CD4-positive, alpha-beta T cell treated with Interleukin-15 for 1 hour (primary cell): ENCODE data around the gene SLC7A10.
A peak's percentile ranks its signal among the peaks of the same experiment; 100 is the strongest.
"Not testable (repeated sequence)": the region's sequence is repeated elsewhere in the genome, so short reads cannot be mapped to it uniquely, and the experiment has no call there.

Experiments used
- DNase-seq: peaks from one replicate; pipeline ENCODE4 v3.0.0-alpha.2; 2020

Gene SLC7A10

DNA sequence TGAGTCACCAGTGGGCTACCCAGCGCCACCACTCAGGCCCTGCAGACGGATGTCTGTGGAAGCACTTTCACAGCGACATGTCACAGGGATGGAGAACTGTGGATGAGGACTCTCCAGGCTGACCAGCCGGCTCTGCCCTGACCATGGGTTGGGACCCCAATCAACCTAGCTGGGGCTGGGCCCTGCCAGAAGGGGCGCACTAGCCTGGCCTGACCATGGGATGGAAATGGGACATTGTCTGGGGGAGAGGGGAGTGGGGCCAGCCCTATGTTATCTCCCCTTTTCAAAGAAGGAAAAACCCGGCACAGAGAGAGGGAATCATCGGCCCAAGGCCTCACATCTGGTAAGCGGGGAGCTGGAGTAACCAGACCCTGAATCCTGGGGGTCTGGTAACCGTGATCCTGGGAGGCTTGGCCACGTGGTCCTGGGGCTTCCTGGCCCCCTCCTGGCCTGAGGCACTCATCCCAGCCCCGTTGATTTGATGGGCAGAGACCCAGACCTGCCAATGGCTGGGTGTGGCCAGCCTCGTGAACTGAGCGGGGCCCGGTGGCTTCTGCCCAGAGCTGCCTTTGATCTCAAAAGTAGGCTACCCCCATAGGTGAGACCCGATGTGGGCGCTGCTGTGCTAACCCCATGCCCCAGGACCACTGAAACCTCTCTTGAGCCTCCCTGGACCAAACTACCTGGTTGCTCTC is 11.2 kb upstream of the SLC7A10 start:
- no peak for DNase-seq

DNA sequence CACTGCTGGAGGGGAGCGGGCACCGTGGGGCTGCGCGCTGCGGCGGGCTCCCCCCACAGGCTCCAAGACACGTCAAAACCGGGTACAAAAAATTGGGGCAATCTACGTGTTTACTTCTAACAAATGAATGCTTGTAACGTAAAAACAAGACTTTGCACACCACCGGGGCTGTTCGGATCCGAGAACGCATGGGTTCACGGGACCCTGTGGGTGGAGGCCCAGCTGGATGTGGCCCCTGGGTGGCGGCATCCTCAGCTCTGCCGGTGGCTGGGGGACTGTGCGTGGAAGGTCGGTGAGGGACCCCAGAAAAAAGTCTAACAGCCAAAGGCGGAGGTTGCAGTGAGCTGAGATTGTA is 10.3 kb upstream of the SLC7A10 start:
- DNase-seq = no peak

DNA sequence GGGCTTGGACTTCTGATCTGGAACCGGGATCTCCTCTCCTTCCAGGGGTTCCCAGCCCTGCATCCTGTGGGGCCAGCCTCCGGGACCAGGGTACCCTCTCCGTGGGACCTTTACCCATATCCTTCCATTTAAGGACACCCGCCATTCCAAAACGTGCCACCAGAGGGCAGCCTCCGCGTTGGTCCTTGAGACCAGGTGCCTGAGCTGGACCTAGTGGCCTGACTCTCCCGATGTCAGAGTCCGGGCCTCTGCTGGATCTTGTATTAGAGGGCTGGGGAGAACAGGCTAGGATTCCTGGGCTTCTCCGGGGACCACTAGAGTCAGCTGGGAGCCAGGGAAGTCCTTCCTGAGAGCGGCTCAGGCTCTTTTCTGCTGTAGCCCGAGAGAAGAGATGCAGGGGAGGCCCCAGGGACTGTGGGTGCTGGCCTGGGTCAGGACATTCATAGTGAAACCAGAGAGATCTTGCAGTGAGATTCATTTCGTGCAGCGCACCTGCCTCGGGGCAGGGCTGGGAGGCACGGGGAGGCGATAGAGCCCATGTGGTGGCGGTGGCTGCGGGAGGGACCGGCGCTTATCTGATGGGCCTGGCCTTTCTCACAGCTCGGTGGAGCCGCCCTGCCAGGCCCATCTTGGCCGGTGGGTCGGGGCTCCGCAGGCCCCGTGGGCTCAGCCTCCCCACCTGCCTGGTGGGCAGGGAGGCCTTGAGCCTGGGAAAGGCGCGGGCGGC is 9.8 kb upstream of the SLC7A10 start:
- DNase-seq = peak; percentile 61

DNA sequence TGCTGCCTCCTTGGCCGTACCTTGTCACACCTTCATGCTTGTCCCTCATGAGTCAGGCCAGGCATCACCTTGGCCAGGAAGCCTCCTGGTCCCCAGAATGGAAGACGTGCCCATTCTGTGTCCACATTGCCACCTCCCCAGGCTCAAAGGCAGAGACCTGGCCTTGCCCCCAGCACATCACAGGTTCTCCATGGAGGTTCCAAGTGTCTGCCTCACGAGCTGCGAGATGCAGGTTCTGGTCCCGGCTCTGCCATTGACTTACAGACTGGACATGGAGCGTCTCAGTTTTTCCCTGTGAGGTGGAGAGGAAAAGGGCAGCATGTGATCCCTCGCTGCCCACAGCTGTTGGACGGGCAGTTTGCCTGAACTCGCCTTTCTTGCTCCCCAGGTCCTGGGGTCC is 9.1 kb upstream of the SLC7A10 start:
- DNase-seq = no peak

DNA sequence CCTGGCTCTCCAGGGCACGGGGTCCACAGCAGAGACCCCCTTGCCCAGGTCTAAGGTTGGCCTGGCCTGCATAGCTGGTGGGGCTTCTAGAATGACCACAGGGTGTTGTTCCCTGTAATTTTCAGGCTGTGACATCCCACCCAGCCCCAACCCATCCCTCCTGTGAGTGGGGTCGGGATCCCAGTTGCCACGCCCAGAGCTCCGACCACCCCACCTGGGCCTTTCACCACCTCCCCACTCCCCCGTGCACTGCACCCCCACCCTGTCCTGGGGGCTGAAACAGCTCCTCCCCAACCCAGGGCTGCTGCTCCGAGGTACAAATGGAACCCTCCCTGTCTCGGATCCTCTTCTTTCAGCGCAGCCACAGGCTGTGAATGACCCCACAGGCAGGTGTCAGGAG is 8.4 kb upstream of the SLC7A10 start:
- no peak for DNase-seq

DNA sequence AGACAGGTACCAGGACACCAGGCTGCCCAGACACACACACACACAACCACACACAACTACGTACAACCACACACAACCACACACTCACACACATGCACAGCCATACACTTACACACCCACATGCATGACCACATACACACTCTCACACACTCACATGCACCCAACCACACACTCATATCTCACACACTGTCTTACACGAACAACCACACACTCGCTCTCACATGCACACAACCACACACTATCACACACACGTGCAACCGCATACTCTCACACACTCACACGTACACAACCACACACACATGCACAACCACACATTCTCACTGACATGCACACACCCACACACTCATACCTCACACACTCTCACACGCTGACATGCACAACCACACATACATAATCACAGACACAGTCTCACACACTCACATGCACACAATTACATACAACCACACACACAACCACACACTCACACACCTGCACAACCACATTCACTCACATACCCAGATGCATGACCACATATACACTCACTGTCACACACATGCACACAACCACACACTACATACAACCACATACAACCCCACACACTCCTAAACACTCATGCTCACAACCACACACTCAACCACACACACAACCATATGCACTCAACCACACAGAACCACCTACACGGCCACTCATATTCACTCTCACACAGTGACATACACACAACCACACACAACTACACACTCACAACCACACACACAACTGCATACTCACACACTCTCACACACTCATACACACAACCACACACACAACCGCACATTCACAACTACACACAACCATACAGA is 7.6 kb upstream of the SLC7A10 start:
- DNase-seq = no peak

DNA sequence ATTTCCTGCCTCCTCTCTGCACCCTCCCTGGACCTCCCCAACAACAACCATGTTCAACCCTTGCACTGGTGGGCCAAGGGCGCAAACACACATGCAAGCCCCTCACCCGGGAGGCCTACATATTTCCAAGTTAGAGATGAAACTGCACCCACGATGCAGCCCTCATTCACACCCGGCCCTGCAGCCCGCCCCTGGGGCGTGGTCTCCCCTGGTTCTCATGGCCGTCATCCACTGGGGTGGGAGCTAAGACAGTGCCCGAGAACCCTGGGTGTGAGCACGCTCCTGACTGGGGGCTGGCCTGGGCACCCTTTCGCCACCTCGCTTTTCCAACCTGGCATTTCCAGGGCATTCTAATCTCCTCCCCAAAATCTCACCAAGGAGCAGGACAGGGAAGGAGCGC is 7.0 kb upstream of the SLC7A10 start:
- DNase-seq = no peak

DNA sequence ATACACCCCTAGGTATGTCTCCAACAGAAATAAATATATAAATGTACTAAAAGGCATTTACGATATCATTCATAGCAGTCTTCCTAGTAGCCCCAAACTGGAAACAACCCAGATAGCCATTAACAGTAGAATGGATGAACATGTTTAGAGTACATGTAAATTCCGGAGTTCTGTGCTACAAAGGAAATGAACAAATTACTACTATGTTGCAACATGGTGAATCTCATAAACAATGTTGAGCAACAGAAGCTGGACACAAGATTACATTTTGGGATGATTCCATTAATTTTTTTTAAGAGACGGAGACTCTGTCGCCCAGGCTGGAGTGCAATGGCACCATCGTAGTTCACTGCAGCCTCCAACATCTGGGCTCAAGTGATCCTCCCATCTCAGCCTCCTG is 5.9 kb upstream of the SLC7A10 start:
- DNase-seq = no peak

DNA sequence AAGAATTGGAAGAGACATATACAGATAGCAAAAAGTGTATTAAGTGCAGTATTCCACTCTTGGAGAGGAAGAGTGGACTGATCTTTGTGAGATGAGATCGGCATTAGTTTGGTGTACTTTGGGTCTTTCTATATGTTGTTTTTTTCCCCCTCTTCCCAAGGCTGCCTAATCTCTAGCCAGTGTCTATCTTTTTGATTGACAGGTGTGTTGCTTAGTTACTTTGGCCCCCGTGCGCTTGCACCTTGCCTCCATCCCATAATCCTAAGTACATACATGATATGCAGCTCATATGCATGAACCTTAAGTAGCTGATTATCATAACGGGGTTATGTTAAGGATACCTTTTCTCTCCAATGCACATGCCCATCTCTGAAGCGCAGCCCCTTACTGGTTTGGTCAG is 4.3 kb upstream of the SLC7A10 start:
- DNase-seq = no peak

DNA sequence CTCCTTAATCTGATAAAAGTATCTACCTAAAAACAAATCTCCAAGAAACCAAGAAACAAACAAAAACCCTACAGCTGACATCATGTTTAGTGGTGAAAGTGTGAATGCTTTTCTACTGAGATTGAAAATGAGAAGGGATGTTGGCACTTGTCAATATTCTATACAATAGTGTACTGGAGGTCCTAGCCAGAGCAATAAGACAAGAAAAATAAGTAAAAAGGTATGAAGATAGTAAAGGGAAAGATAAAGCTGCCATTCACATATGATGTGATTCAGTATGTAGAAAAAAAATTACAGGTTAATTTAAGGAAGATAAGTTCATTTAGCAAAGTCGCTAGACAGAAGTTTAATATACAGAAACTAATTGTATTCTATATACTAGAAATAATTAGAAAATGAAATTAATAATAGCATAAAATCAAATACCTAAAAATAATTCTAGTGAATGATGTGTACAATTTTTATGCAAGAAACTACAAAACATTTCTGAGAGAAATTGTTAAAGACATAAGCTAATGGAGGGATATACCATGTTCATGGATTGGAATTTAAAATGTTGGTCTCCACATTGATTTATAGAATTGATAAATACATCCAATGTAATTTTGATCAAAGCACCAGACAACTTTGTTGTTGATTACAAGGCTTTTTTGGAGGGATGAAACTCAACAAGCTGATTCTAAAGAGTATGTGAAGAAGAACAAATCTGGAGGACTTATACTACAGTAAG is 2.4 kb upstream of the SLC7A10 start:
- DNase-seq = no peak

DNA sequence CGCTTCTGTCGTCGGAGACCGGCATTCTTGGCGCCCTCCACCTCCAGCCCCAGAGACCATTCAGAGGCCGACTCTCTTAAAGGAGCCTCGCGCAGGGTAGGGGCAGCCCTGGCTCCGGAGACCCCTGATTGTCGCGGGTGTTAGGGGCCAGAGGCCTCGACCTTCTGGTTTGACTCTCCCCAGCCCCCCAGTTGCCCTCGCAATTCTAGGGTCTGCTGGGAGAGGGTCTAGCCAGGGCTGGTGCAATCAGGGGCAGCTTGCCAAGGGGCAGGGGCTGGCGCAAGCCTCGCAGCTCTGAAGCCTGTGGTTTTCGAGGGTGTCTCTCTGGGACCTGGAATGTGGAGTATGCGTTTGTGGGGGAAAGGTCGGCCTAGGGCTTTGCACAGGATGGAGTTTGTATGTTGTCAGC is 1.6 kb upstream of the SLC7A10 start:
- no peak for DNase-seq

DNA sequence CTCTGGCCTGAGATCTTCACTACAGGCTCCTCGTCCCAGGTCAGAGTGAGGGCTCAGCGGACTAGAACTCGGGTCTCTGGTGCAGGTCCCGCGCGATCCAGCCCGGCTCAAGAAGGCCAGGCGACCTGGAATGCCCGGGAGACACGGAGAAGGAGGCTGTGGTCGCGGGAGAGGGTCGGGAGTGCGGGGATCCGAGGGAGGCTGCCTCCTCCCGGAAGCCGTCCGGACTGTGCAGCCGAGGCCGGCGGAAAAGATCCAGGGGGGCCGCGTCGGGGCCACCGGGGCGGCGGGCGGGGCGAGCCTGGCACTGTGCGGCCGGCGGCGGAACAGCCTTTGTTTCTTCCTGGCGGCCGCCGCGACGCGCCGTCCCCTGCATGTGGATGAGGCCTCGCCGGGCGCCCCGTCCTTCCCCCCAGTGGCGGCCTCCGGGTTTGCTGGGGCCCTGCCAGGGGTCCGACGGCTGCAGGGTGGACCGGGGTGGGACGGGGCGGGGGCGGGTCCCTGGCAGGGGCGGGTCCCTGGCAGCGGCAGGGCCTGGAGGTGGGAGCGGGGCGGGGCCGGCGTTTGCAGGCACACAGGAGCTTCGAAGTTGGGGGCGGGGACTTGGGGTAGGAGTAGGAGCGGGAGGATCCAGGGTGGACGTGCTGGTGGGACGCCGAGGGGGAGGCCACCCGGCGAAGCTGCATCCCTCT is 1.0 kb upstream of the SLC7A10 start:
- DNase-seq = no peak

DNA sequence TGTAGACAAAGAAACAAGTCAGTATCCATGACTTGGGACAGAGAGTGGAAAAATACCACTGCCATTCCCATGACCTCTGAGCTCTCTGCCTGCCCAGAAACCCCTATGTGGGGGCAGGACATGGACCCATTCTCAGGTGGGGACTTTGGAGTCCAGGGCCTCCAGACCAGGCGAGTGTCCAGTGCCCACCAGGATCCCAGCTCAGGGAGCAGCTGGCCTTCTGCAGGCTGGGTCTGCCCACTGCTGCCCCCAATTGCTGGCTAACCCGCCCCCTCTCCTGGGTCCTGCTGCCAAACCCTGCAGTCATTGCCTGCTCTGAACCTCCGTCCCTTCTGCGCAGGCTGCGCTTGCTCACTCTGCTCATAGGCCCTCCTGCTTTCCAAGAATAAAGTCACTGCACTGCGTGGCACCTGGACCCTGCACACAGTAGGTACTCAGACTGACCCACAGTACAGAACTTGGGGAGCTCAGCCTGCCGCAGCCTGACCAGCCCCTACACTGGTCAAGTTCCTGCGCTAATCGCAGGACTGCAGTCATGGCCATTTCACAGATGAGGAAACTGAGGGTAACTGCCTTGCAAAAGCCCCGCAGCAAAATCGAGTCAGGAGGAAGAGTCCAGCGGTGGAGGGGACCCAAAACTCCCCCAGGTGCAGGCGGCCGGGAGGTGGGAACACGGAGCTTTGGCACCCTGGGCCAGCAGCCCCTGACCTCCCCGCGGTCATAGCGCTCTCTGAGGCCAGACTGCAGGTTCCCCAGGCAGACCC is 774 bp downstream of the SLC7A10 start:
- no peak for DNase-seq

DNA sequence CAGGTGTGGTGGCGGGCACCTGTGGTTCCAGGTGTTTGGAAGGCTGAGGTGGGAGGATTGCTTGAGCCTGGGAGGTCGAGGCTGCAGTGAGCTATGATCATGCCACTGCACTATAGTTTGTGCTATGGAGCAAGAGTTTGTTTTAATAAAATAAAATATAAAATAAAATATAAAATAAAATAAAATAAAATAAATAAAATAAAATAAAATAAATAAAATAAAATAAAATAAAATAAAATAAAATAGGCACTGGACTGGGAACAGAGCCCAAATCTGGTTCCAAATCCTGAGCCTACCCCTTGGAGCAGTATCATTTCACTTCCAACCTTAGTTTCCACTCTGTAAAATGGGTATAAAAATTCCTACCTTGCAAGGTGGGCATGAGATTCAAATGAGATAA is 3.4 kb downstream of the SLC7A10 start:
- DNase-seq = not testable (repeated sequence)

DNA sequence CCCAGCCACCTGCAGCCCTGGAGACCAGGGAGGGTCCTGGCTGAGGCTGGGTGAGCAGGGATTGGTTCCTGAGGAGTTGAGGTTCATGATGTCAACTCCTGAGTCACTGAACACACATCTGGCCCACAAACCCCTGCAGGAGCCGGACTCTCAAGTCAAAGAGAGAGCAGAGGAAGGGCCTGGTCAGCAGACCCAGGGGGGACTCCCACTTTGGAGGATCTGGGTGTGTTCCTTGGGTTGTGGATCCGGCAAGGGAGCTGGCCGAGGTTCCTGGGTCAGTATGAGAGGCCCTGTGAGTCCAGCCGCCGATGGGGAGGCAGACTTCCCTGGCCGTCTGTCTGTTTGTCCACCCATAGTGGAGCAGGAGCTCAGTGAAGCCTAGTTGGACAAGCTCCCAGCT is 4.0 kb downstream of the SLC7A10 start:
- DNase-seq = no peak

DNA sequence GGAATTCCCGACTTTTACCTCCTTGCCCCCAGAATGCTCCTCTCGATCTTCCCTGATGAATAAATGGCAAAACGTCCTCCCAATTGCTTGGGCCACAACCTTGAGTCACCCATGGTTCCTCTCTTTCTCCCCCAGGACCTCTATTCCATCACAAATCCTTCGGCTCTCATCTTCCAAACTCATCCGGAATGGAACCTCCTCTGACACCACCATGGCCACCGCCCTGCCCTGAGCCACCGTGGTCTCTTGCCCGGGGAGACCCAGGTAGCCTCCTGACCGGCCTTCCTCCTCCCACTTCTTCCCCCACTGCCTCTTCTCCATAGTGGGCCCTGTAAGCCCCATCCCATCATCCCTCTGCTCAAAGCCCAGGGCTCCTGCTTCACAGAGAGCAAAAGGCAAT is 4.9 kb downstream of the SLC7A10 start:
- DNase-seq = no peak

DNA sequence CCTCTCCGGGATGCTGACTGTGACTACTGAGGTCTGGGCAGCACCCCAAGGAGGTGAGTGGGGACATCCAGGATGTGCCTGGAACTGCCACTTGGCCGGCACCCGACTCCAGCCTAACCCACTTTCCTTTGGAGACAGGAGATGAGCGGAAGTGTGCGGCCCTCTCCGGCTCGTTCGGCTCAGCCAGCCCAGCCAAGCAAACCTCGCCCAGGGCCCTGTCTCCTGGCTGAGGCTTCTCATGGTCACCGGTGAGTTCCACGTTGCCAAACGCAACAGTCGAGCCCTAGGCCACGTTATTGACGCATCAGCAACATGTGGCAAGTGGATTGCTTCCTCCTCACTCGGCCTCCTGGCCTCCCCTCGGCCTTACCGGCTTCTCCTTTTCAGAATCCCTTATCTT is 5.5 kb downstream of the SLC7A10 start:
- no peak for DNase-seq

DNA sequence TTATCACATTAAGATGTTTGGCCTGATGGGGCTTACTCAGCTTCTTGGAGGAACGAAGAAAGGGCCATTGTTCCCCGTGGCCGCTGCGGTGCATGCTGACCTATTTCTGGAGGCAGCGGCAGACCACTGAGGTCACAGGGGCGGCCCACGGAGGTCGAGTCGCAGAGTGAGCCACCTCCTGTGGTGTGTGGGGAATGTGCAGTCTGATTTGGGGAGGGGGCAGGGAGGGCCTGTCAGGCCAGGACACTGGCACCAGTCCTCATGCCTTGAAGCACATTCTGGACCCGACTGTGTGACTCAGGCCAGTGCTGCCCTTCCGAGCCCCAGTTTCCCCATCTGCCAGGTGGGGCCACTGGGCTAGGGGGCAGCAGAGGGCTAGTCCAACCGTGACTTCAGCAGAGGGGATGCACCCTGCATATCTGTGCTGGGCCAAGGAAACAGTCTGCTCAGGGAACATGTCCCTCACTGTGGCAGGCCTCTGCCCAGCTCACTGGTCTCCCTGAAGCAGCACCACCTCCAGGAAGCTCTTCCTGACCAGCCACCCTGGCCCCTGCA is 6.3 kb downstream of the SLC7A10 start:
- no peak for DNase-seq

DNA sequence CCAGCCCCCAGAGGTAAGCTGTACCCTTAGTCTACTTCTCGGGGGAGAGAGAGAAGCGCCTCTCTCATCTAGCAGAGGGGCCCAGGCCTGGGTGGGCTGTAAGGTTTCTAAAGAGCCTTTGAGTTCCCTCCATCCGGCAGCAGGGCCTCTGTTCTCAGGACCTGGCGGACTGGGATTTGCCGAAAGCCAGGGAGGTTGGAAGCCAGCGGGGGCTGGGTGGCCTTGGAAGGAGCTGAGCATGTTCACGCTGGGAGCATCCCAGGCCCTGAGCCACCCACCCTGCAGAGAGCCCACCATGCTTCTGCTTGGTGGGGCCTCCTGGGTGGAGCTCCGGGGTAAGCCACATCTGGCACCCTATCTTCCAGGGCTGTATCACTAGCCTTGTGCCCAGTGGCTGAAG is 7.8 kb downstream of the SLC7A10 start:
- no peak for DNase-seq

DNA sequence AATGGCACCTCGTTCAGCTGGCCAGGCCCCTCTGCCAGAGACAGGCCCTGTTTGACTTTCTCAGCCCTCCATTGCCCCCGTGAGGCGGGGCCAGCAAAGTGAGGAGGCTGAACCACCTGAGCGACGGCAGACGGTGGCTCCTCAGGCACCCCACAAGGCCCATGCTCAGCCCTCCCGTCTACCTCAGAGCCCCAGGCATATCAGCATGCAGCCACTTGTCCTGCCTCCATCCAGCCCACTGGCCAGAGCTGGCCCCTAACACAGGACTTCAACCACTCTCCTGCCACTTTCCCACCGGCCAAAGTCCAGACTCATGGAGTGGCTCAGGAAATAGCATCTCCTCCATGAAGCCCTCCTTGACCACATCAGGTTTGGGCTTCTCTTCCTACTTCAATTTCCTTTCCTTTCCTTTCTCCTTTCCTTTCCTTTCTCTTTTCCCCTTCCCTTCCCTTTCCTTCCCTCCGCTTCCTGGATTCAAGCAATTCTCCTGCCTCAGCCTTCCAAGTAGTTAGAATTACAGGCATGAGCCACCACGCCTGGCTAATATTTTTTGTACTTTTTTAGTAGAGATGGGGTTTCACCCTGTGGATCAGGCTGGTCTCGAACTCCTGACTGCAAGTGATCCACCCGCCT is 9.3 kb downstream of the SLC7A10 start:
- no peak for DNase-seq
